CD8-positive, alpha-beta memory T cell (primary cell): ENCODE data around the gene KIAA1671. TPM values are rescaled to one million over a fixed set of nuclear protein-coding genes. Genes with fewer than 3 reads are reported as not detected.

Experiments
- CTCF ChIA-PET: fragments of 350-600 bp; sonication (Branson Sonifier 250); formaldehyde crosslinking; loops from one replicate; lab custom pipeline; 2021; ENCODE audit warnings: antibody characterized with exemption; lab: Charles Lee
- POLR2A ChIA-PET: fragments of 350-600 bp; sonication (Branson Sonifier 250); formaldehyde crosslinking; loops from one replicate; lab custom pipeline; 2021; ENCODE audit warnings: antibody characterized with exemption; lab: Charles Lee
- DNase-seq, 5 donors: peaks; one replicate each; pipeline versions ENCODE4 v3.0.0 to v3.0.0-alpha.2; 2020 to 2022; ENCODE audit warnings: mixed read lengths in 1 of 5
- H3K27ac ChIP-seq: one replicate; pipeline ENCODE4 v1.7.0; 2013; ENCODE audit warnings: low read depth, mild to moderate bottlenecking, low read length, moderate library complexity
- H3K27me3 ChIP-seq: 2 replicates; pipeline ENCODE4 v1.7.0; 2013; ENCODE audit warnings: low read length, mild to moderate bottlenecking; ENCODE audit not compliant: insufficient read depth, poor library complexity, severe bottlenecking
- H3K36me3 ChIP-seq: 2 replicates; pipeline ENCODE4 v1.7.0; 2013; ENCODE audit warnings: mild to moderate bottlenecking, low read length, moderate library complexity; ENCODE audit not compliant: insufficient read depth
- H3K4me1 ChIP-seq: 2 replicates; pipeline ENCODE4 v1.7.0; 2013; ENCODE audit warnings: mild to moderate bottlenecking, low read length, moderate library complexity; ENCODE audit not compliant: insufficient read depth
- H3K4me3 ChIP-seq: 2 replicates; pipeline ENCODE4 v1.7.0; 2013; ENCODE audit warnings: mild to moderate bottlenecking, low read length
- H3K9me3 ChIP-seq: 2 replicates; pipeline ENCODE4 v1.7.0; 2013; ENCODE audit warnings: mild to moderate bottlenecking, low read length
- H3K27ac Mint-ChIP-seq, 8 donors: one replicate each; pipeline ENCODE4 v1.8.0; 2020 to 2021; ENCODE audit warnings: mixed read lengths in 8 of 8, mild to moderate bottlenecking in 6 of 8, inconsistent platforms in 3 of 8, moderate library complexity in 3 of 8
- H3K27me3 Mint-ChIP-seq, 2 donors: one replicate each; pipeline ENCODE4 v1.8.0; 2020 to 2021; ENCODE audit warnings: mixed read lengths in 2 of 2, mild to moderate bottlenecking in 1 of 2, moderate library complexity in 1 of 2
- H3K36me3 Mint-ChIP-seq, 3 donors: one replicate each; pipeline ENCODE4 v1.8.0; 2020 to 2021; ENCODE audit warnings: mixed read lengths in 3 of 3, inconsistent platforms in 1 of 3, mild to moderate bottlenecking in 1 of 3
- H3K4me1 Mint-ChIP-seq, 3 donors: one replicate each; pipeline ENCODE4 v1.8.0; 2020 to 2021; ENCODE audit warnings: mixed read lengths in 3 of 3, inconsistent platforms in 1 of 3, mild to moderate bottlenecking in 1 of 3
- H3K4me3 Mint-ChIP-seq, 7 donors: one replicate each; pipeline ENCODE4 v1.8.0; 2020 to 2021; ENCODE audit warnings: mixed read lengths in 7 of 7, mild to moderate bottlenecking in 6 of 7, moderate library complexity in 4 of 7, inconsistent platforms in 2 of 7
- H3K9me3 Mint-ChIP-seq, 5 donors: one replicate each; pipeline ENCODE4 v1.8.0; 2020 to 2022; ENCODE audit warnings: mixed read lengths in 5 of 5, mild to moderate bottlenecking in 3 of 5, moderate library complexity in 2 of 5, inconsistent platforms in 1 of 5
- polyA plus RNA-seq: library from polyadenylated mRNA; unstranded; fragments of 300-500 nt; fragmentation: Illumina TruSeq; gene quantifications from one replicate; pipeline ENCODE4 v1.2.3, GENCODE V29; 2021
- total RNA-seq, 2 experiments: library from RNA; stranded (reverse); gene quantifications; one replicate each; pipeline ENCODE4 v1.2.3, GENCODE V29; 2021

Gene KIAA1671
- total and polyA plus RNA-seq, 3 experiments from 2014 or later, result 2.6 to 14.7 (median 13.8) TPM

DNA sequence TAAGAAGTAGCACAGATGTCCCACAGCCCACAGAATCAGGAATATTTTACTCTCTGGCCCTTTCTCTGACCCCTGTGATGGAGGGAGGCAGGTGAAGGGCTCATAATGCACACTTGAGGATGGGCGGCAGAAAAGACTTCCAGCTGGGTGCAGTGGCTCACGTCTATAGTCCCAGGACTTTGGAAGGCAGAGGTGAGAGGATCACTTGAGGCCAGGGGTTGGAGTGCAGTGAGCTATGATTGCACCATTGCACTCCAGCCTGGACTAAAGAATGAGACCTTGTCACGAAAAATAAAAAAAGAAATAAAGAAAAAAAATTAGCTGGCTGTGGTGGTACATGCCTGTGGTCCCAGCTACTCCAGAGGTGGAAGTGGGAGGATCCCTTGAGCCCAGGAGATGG lies 233.6 kb downstream of the KIAA1671 start:
- Histone ChIP-seq H3K4me1 (no peaks in the 10 kb centered on the region), H3K27ac (no peak overlapping the region), H3K9me3 (no peaks in the 10 kb centered on the region), H3K27me3 (no peaks in the 10 kb centered on the region), H3K36me3 (no peaks in the 10 kb centered on the region), H3K4me3 (no peak overlapping the region)
- no peak overlapping the region for H3K4me3 Mint-ChIP-seq
- H3K4me1 Mint-ChIP-seq, result no peaks in the 10 kb centered on the region
- ChIA-PET POLR2A (no interaction called here), CTCF (interaction anchor here (2.5 kb wide), 1 partner anchor 16 kb away, joined by 7 read pairs; no protein-coding TSS in a partner anchor)
- no peak overlapping the region for H3K27ac Mint-ChIP-seq
- H3K9me3 Mint-ChIP-seq, result no peaks in the 10 kb centered on the region
- H3K36me3 Mint-ChIP-seq, result peaks cover 0 to 43% (median 18%) of the 10 kb centered on the region in 3 donors
- no peak for DNase-seq
- H3K27me3 Mint-ChIP-seq, result peaks cover 0 to 1% of the 10 kb centered on the region in 2 donors

DNA sequence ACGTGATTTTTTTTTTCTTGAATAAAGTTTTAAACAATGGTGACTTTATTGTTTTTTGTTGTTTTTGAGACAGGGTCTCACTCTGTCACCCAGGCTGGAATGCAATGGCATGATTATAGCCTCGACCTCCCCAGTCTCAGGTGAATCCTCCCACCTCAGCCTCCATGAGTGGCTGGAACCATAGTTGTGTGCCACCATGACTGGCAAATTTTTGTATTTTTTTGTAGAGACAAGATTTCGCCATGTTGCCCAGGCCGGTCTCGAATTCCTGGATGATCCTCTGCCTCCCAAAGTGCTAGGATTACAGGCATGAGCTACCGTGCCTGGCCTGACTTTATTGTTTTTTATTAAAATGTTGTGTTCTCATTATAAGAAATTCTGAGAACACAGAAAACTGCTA lies 235.0 kb downstream of the KIAA1671 start:
- peaks cover 0 to 1% of the 10 kb centered on the region in 2 donors for H3K27me3 Mint-ChIP-seq
- H3K4me1 Mint-ChIP-seq, result no peaks in the 10 kb centered on the region
- Histone ChIP-seq H3K27me3 (no peaks in the 10 kb centered on the region), H3K27ac (no peak overlapping the region), H3K4me1 (no peaks in the 10 kb centered on the region), H3K9me3 (no peaks in the 10 kb centered on the region), H3K36me3 (no peaks in the 10 kb centered on the region), H3K4me3 (no peak overlapping the region)
- CTCF ChIA-PET, result interaction anchor here (2.5 kb wide), 1 partner anchor 15 kb away, joined by 7 read pairs; no protein-coding TSS in a partner anchor
- no peak for DNase-seq
- peak overlapping the region in 2 of 8 donors; percentile 10 to 23 for H3K27ac Mint-ChIP-seq
- POLR2A ChIA-PET, result no interaction called here
- H3K36me3 Mint-ChIP-seq, result peaks cover 0 to 44% (median 16%) of the 10 kb centered on the region in 3 donors
- H3K4me3 Mint-ChIP-seq, result no peak overlapping the region
- no peaks in the 10 kb centered on the region for H3K9me3 Mint-ChIP-seq

DNA sequence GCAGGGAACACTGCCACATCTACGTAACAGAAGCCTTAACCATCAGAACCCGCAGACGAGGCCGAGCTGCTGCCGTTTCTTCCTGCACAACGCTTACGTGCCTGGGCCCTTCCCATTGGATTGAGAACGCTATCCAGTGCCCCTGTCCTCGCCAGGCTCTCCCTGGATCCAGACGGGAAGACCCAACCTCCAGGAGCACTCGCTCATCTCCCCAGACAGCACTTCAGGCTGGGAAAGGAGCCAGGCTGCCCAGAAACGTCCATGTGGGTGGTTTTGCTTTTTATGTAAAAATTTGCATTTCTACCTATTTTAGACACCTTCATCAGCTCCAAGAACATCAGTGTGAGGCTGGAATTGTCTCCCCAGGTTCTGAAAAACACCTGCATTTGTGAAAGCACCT lies 239.9 kb downstream of the KIAA1671 start:
- CTCF ChIA-PET, result interaction anchor here (1.0 kb wide), 1 partner anchor 10 kb away, joined by 3 read pairs; no protein-coding TSS in a partner anchor
- no peaks in the 10 kb centered on the region for H3K4me1 Mint-ChIP-seq

DNA sequence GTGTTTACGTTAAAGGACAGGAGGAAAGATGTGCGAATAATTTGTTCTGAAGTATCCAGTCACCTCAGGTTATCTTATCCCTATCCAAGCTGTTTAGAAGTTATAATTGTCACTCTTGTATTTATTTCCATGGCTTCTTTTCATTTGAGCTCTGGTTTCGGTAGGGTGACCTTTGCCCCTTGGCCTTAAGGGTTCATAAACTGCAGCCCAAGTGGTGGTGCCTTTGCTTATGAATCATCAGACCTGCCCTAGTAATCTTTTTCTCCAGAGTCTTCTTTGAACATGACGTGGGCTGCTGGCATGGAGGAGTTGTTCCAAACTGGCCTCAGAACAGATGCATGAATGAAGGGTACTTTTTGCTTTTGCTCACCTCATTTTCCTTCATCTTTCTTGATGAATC lies 240.6 kb downstream of the KIAA1671 start:
- no peak for DNase-seq
- CTCF ChIA-PET, result no interaction called here
- POLR2A ChIA-PET, result interaction anchor here (0.5 kb wide), 1 partner anchor 206 kb away, joined by 3 read pairs; no protein-coding TSS in a partner anchor

More for the DNA sequence above, 239.9 kb downstream of the KIAA1671 start:
- Histone ChIP-seq H3K36me3 (no peaks in the 10 kb centered on the region), H3K9me3 (no peaks in the 10 kb centered on the region), H3K27ac (no peak overlapping the region), H3K4me3 (no peak overlapping the region), H3K27me3 (no peaks in the 10 kb centered on the region), H3K4me1 (no peaks in the 10 kb centered on the region)
- H3K4me3 Mint-ChIP-seq, result no peak overlapping the region
- peaks cover 4 to 44% (median 19%) of the 10 kb centered on the region in 3 donors for H3K36me3 Mint-ChIP-seq
- no peak for DNase-seq
- POLR2A ChIA-PET, result no interaction called here
- H3K27me3 Mint-ChIP-seq, result no peaks in the 10 kb centered on the region
- no peak overlapping the region for H3K27ac Mint-ChIP-seq
- no peaks in the 10 kb centered on the region for H3K9me3 Mint-ChIP-seq

DNA sequence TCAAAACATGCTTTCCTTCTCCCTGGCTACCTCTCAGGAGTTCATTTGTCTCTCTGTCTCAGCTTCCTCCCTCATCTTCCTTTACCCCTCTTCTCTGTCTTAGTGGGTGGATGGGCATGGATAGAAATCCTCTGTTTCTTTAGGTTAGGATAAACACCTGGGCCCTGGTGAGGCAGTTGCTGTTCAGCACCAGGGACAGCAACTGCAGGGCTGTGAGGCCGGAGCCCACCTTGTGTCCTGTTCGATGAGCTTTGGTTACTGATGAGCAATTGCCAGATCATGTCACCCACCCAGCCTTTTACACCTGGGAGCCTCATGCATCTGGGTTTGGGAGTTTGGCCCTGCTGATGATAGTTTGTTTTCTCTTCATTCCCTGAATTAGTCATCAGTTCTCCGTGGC lies 241.0 kb downstream of the KIAA1671 start:
- Histone ChIP-seq H3K27me3 (no peaks in the 10 kb centered on the region), H3K4me1 (no peaks in the 10 kb centered on the region), H3K36me3 (no peaks in the 10 kb centered on the region), H3K4me3 (no peak overlapping the region), H3K27ac (no peak overlapping the region), H3K9me3 (no peaks in the 10 kb centered on the region)
- POLR2A ChIA-PET, result interaction anchor here (0.5 kb wide), 1 partner anchor 206 kb away, joined by 3 read pairs; no protein-coding TSS in a partner anchor
- Mint-ChIP-seq H3K36me3 (peaks cover 4 to 44% (median 19%) of the 10 kb centered on the region in 3 donors), H3K27me3 (no peaks in the 10 kb centered on the region), H3K4me1 (no peaks in the 10 kb centered on the region), H3K27ac (no peak overlapping the region), H3K9me3 (no peaks in the 10 kb centered on the region), H3K4me3 (no peak overlapping the region)
- CTCF ChIA-PET, result no interaction called here
- no peak for DNase-seq

More for the DNA sequence above, 240.6 kb downstream of the KIAA1671 start:
- Mint-ChIP-seq H3K9me3 (no peaks in the 10 kb centered on the region), H3K27ac (no peak overlapping the region), H3K4me1 (no peaks in the 10 kb centered on the region), H3K36me3 (peaks cover 4 to 44% (median 19%) of the 10 kb centered on the region in 3 donors), H3K27me3 (no peaks in the 10 kb centered on the region), H3K4me3 (no peak overlapping the region)
- H3K4me3 ChIP-seq, result no peak overlapping the region
- H3K4me1 ChIP-seq, result no peaks in the 10 kb centered on the region
- H3K27me3 ChIP-seq, result no peaks in the 10 kb centered on the region
- H3K9me3 ChIP-seq, result no peaks in the 10 kb centered on the region
- no peak overlapping the region for H3K27ac ChIP-seq
- H3K36me3 ChIP-seq, result no peaks in the 10 kb centered on the region

DNA sequence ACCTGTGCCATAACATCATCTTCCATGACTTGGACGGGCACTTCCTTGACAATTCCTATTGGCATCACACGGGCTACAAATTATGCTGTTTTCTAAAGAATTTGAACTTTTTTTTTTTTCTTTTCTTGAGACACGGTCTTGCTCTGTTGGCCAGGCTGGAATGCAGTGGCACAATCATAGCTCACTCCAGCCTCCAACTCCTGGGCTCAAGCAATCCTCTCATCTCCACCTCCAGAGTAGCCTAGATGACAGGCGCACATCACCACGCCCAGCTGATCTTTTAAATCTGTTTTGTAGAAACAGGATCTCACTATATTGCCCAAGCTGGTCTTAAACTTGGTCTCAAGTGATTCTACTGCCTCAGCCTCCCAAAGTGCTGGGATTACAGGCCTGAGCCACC lies 243.8 kb downstream of the KIAA1671 start:
- no peaks in the 10 kb centered on the region for H3K4me1 ChIP-seq
- no peaks in the 10 kb centered on the region for H3K27me3 ChIP-seq
- no peak overlapping the region for H3K4me3 Mint-ChIP-seq
- peak overlapping the region in 1 of 8 donors; percentile 19 for H3K27ac Mint-ChIP-seq
- no peaks in the 10 kb centered on the region for H3K9me3 ChIP-seq
- H3K36me3 ChIP-seq, result no peaks in the 10 kb centered on the region
- peaks cover 4 to 34% (median 19%) of the 10 kb centered on the region in 3 donors for H3K36me3 Mint-ChIP-seq
- no peak overlapping the region for H3K4me3 ChIP-seq
- H3K27me3 Mint-ChIP-seq, result no peaks in the 10 kb centered on the region
- H3K9me3 Mint-ChIP-seq, result no peaks in the 10 kb centered on the region
- CTCF ChIA-PET, result no interaction called here
- no peak for DNase-seq
- no peak overlapping the region for H3K27ac ChIP-seq
- POLR2A ChIA-PET, result no interaction called here
- H3K4me1 Mint-ChIP-seq, result no peaks in the 10 kb centered on the region

DNA sequence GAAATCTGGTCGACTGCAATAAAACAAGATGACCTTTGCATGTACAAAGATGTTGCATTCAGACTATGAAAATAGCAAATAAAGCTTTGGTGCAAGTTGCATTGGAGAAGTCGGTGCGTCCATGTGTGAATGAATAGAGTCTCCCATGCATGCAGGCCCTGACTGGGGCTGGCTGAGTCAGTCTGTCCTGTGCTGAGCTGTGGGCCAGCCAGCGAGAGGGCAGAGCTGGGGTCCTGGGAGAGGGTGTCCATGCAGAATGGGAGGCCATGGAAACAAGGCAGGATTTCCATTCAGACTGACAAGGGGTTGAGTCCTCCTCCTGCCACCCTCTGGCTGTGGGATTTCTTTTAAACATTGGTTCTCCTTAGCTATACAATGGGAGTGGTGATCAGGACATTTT lies 244.8 kb downstream of the KIAA1671 start:
- Histone ChIP-seq H3K4me1 (no peaks in the 10 kb centered on the region), H3K27me3 (no peaks in the 10 kb centered on the region), H3K27ac (no peak overlapping the region), H3K4me3 (no peak overlapping the region), H3K9me3 (no peaks in the 10 kb centered on the region), H3K36me3 (no peaks in the 10 kb centered on the region)
- Mint-ChIP-seq H3K4me3 (no peak overlapping the region), H3K4me1 (peaks cover 0 to 3% (median 0%) of the 10 kb centered on the region in 3 donors), H3K36me3 (peaks cover 4 to 27% (median 19%) of the 10 kb centered on the region in 3 donors), H3K9me3 (no peaks in the 10 kb centered on the region), H3K27ac (no peak overlapping the region), H3K27me3 (no peaks in the 10 kb centered on the region)
- ChIA-PET POLR2A (no interaction called here), CTCF (interaction anchor here (0.9 to 1.4 kb wide), 2 partner anchors 116 to 166 kb away, joined by 3 read pairs; no protein-coding TSS in a partner anchor)
- DNase-seq, result no peak

DNA sequence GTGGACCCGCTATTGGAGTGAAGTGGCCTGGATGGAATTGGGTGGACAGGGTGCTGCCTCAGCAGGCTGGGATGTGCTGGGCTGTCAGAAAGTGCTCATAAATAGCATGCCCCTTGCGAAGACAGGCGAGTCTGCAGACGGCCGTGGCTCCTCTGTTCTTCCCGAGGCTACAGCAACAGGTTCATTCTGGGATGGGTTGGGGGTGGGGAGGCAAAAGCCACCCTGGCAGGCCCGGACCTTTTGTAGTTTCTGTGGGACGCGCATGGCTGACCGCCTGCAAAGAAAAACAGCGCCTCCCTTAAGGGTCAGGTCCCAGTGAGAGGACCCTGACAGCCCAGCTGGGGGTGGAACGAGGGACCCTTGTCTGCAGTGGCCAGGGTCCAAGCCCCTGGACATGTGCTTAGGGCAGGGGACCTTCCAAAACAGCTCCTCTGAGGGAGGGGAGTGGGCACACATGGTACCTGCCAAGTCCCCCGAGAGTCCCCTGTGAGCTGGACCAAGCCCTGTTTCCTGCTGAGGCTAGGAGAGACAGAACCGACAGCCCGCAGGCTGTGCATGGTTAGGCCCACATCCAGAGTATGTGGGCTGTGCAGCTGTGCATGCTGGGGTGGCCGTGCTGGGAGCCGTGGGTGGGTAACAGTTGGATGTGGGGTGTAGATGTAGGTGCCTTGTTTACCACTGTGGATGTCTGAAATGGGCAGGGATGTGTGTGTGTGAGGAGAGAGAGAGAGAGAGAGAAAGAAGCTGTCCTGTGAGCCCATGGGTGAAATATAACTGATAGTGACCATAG lies 247.4 kb downstream of the KIAA1671 start, which contains the start of gene CRYBB3:
Gene CRYBB3 (plus strand): TSS at position 128 of the 790 bp plus-strand sequence. CDS start 1,539 bp downstream, outside the sequence.
- ChIA-PET CTCF (interaction anchor here (1.7 kb wide), 1 partner anchor 149 kb away, joined by 3 read pairs; no protein-coding TSS in a partner anchor), POLR2A (no interaction called here)
- peak within 1 kb of the TSS in 1 of 7 donors; percentile 44 for H3K4me3 Mint-ChIP-seq
- no peaks in the 10 kb centered on the region for H3K4me1 ChIP-seq
- DNase-seq, result no peak
- H3K9me3 ChIP-seq, result no peaks in the 10 kb centered on the region
- H3K9me3 Mint-ChIP-seq, result no peaks in the 10 kb centered on the region
- peaks cover 0 to 3% (median 0%) of the 10 kb centered on the region in 3 donors for H3K4me1 Mint-ChIP-seq
- H3K36me3 Mint-ChIP-seq, result peaks cover 0 to 13% (median 12%) of the 10 kb centered on the region in 3 donors
- H3K27me3 ChIP-seq, result no peaks in the 10 kb centered on the region
- H3K27ac ChIP-seq, result no peak within 1 kb of the TSS
- no peak within 1 kb of the TSS for H3K4me3 ChIP-seq
- no peaks in the 10 kb centered on the region for H3K36me3 ChIP-seq
- peak within 1 kb of the TSS in 2 of 8 donors; percentile 1 to 50 for H3K27ac Mint-ChIP-seq
- no peaks in the 10 kb centered on the region for H3K27me3 Mint-ChIP-seq
